ENCODE results near the gene TTLL11.

The TTLL11 gene

DNA sequence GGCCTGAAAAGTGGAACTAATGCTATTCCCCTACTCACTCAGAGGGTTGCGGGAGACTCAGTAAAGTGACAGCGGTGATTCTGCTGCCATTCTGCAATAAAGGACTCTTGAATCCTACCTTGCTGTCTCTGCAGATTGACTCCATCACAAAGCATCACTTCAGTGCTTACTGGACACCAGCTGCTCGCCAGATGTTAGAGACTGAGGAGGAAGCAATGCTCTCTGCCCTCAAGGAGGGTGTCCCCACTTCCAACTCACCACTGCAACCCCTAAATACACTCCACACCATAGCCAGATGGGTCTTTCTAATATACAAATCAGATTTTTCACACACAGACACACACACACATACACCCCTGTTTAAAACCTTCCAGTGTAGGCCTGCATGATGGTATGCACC lies 21.4 kb downstream of the TTLL11 start:
- TF ChIP-seq NFIC (IDR thresholded peaks at IDR 0.05) (no peak), EP300 (IDR thresholded peaks at IDR 0.05; ENCODE audit: borderline replicate concordance) (no peak), CEBPB (IDR thresholded peaks at IDR 0.05) (no peak), ZBTB7A (IDR thresholded peaks at IDR 0.05; ENCODE audit: low read depth) (no peak), FOXM1 (IDR thresholded peaks at IDR 0.05; ENCODE audit: borderline replicate concordance, low read depth) (no peak), EGR1 (IDR thresholded peaks at IDR 0.05) (no peak), TAF1 (IDR thresholded peaks at IDR 0.05; ENCODE audit: low read depth) (no peak), RAD21 (IDR thresholded peaks at IDR 0.05; ENCODE audit: low read depth) (no peak), TCF12 (IDR thresholded peaks at IDR 0.05; ENCODE audit: low read depth) (no peak), YY1 (IDR thresholded peaks at IDR 0.05; ENCODE audit: low read depth) (no peak), CREB1 (IDR thresholded peaks at IDR 0.05; ENCODE audit: low read depth) (no peak), TEAD4 (IDR thresholded peaks at IDR 0.05) (no peak)
- TF ChIP-seq, protein P1, sequence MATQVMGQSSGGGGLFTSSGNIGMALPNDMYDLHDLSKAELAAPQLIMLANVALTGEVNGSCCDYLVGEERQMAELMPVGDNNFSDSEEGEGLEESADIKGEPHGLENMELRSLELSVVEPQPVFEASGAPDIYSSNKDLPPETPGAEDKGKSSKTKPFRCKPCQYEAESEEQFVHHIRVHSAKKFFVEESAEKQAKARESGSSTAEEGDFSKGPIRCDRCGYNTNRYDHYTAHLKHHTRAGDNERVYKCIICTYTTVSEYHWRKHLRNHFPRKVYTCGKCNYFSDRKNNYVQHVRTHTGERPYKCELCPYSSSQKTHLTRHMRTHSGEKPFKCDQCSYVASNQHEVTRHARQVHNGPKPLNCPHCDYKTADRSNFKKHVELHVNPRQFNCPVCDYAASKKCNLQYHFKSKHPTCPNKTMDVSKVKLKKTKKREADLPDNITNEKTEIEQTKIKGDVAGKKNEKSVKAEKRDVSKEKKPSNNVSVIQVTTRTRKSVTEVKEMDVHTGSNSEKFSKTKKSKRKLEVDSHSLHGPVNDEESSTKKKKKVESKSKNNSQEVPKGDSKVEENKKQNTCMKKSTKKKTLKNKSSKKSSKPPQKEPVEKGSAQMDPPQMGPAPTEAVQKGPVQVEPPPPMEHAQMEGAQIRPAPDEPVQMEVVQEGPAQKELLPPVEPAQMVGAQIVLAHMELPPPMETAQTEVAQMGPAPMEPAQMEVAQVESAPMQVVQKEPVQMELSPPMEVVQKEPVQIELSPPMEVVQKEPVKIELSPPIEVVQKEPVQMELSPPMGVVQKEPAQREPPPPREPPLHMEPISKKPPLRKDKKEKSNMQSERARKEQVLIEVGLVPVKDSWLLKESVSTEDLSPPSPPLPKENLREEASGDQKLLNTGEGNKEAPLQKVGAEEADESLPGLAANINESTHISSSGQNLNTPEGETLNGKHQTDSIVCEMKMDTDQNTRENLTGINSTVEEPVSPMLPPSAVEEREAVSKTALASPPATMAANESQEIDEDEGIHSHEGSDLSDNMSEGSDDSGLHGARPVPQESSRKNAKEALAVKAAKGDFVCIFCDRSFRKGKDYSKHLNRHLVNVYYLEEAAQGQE (IDR thresholded peaks at IDR 0.05; ENCODE audit: low read depth), result no peak
- TF ChIP-seq, protein P2, sequence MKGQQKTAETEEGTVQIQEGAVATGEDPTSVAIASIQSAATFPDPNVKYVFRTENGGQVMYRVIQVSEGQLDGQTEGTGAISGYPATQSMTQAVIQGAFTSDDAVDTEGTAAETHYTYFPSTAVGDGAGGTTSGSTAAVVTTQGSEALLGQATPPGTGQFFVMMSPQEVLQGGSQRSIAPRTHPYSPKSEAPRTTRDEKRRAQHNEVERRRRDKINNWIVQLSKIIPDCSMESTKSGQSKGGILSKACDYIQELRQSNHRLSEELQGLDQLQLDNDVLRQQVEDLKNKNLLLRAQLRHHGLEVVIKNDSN (IDR thresholded peaks at IDR 0.05), result no peak
- TF ChIP-seq, protein P3, sequence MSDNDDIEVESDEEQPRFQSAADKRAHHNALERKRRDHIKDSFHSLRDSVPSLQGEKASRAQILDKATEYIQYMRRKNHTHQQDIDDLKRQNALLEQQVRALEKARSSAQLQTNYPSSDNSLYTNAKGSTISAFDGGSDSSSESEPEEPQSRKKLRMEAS (IDR thresholded peaks at IDR 0.05), result no peak

DNA sequence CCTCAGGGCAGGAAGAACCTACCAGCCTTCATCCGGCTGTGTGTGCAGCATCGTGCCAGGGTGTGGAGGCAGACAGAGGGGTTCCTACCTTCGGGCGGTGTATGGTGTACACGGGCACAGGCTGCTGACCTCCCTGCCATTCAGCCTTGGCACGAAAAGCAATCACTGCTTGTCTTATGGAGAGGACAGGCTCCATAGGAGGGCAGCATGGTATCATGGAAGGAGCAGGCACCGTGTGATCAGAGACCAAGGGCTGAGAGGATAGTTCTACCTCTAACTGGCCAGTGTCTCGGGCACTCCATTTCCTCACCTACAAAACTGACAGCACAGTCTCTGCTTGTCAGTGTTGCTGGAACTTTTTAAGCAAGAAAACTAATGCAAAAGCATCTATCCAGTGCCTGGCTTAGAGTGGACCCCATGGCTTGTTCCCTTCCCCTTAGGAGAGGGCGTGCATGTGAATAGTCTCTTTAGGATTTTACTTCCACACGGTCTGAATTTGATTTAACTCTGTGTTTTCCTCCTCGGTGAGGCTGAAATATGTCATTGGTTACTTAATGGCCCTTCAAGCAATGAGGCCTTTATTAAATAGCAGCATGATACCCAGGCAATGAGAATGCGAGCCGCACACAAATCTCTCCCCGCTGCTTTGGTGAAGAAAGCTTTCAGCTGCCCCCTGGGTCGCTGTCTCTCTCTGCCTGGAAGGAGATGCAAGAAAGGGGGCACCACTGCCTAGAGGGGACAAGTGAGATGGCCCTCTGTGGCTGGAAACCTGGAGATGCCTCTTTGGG lies 22.2 kb downstream of the TTLL11 start:
- TF ChIP-seq FOXM1 (IDR thresholded peaks at IDR 0.05; ENCODE audit: borderline replicate concordance, low read depth) (no peak), RAD21 (IDR thresholded peaks at IDR 0.05; ENCODE audit: low read depth) (no peak), NFIC (IDR thresholded peaks at IDR 0.05) (no peak), TAF1 (IDR thresholded peaks at IDR 0.05; ENCODE audit: low read depth) (no peak), CEBPB (IDR thresholded peaks at IDR 0.05) (no peak), TEAD4 (IDR thresholded peaks at IDR 0.05) (no peak), CREB1 (IDR thresholded peaks at IDR 0.05; ENCODE audit: low read depth) (no peak), TCF12 (IDR thresholded peaks at IDR 0.05; ENCODE audit: low read depth) (no peak), ZBTB7A (IDR thresholded peaks at IDR 0.05; ENCODE audit: low read depth) (no peak), EP300 (IDR thresholded peaks at IDR 0.05; ENCODE audit: borderline replicate concordance) (no peak), EGR1 (IDR thresholded peaks at IDR 0.05) (no peak), YY1 (IDR thresholded peaks at IDR 0.05; ENCODE audit: low read depth) (no peak)
- TF ChIP-seq, protein P3 (IDR thresholded peaks at IDR 0.05), result no peak
- TF ChIP-seq, protein P1 (IDR thresholded peaks at IDR 0.05; ENCODE audit: low read depth), result no peak
- TF ChIP-seq, protein P2 (IDR thresholded peaks at IDR 0.05), result no peak

DNA sequence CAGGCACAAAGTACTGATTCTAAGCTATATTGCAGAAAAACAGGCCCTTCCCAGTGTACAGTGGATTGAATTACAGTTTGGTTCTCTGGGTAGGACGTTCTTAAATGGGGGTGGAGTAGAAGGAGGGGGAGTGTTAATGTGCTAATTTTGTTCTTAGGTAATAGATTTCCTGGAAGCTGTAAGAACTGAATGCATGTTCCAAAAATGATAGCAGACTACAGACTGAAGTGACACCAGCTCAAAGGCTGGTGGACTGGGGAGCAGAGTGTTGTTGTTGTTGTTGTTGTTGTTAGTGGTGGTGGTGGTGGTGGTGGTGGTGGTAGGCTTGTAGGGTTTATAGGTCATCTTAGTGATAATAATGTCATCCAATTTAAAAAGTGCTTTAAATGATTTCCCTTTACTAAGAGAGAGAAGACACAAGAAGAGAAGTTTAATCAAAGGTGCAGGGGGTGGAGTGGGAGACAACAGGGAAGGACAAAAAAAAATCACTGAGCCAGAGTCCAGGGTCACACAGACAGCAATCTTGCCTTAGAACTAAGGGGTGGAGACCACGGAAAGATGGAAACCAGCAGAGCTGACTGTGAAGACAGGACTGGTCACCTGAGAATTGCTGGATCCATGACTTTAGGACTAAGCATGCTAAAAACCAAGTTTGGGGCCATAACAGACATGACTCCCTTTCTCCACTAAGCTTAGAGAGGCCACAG lies 27.0 kb downstream of the TTLL11 start:
- no peak for TF ChIP-seq EP300 (IDR thresholded peaks at IDR 0.05; ENCODE audit: borderline replicate concordance)
- no peak for TF ChIP-seq TAF1 (IDR thresholded peaks at IDR 0.05; ENCODE audit: low read depth)
- TF ChIP-seq TEAD4 (IDR thresholded peaks at IDR 0.05), result no peak
- no peak for TF ChIP-seq NFIC (IDR thresholded peaks at IDR 0.05)
- TF ChIP-seq, protein P2 (IDR thresholded peaks at IDR 0.05), result no peak
- TF ChIP-seq, protein P1 (IDR thresholded peaks at IDR 0.05; ENCODE audit: low read depth), result no peak
- no peak for TF ChIP-seq RAD21 (IDR thresholded peaks at IDR 0.05; ENCODE audit: low read depth)
- TF ChIP-seq, protein P3 (IDR thresholded peaks at IDR 0.05), result no peak
- TF ChIP-seq CEBPB (IDR thresholded peaks at IDR 0.05), result no peak
- TF ChIP-seq CREB1 (IDR thresholded peaks at IDR 0.05; ENCODE audit: low read depth), result no peak
- TF ChIP-seq FOXM1 (IDR thresholded peaks at IDR 0.05; ENCODE audit: borderline replicate concordance, low read depth), result no peak
- TF ChIP-seq YY1 (IDR thresholded peaks at IDR 0.05; ENCODE audit: low read depth), result no peak
- no peak for TF ChIP-seq TCF12 (IDR thresholded peaks at IDR 0.05; ENCODE audit: low read depth)
- TF ChIP-seq ZBTB7A (IDR thresholded peaks at IDR 0.05; ENCODE audit: low read depth), result no peak
- TF ChIP-seq EGR1 (IDR thresholded peaks at IDR 0.05), result no peak

Data from Ishikawa (cell line).